Astrocyte (in vitro differentiated cells and primary cell): ENCODE results near the gene SREBF2. TPM values are rescaled to one million over a fixed set of nuclear protein-coding genes. Genes with fewer than 3 reads are reported as not detected.
"Not testable (repeated sequence)": the region's sequence is repeated elsewhere in the genome, so short reads cannot be mapped to it uniquely, and the experiment has no call there.

Experiments used
- DNase-seq: peaks from one replicate; pipeline ENCODE4 v3.0.0-alpha.2; 2010; ENCODE audit warnings: low read depth
- FAIRE-seq: peaks from 2 replicates; lab custom pipeline; 2011; peaks lifted over from hg19 to GRCh38; lab: Jason Lieb, UNC
- H2AFZ ChIP-seq: 2 replicates; pipeline ENCODE4 v1.6.0; 2012; ENCODE audit warnings: low read depth, low read length, inconsistent platforms
- H3K27ac ChIP-seq: 2 replicates; pipeline ENCODE4 v1.5.1; 2011; ENCODE audit warnings: low read depth, low read length, inconsistent platforms
- H3K27me3 ChIP-seq: 2 replicates; pipeline ENCODE4 v1.6.0; 2011; ENCODE audit warnings: low read length, inconsistent platforms; ENCODE audit not compliant: insufficient read depth
- H3K36me3 ChIP-seq: 2 replicates; pipeline ENCODE4 v1.5.1; 2011; ENCODE audit warnings: low read length, inconsistent platforms; ENCODE audit not compliant: insufficient read depth
- H3K4me1 ChIP-seq: 2 replicates; pipeline ENCODE4 v1.5.1; 2011; ENCODE audit warnings: low read length, inconsistent platforms; ENCODE audit not compliant: insufficient read depth
- H3K4me2 ChIP-seq: 2 replicates; pipeline ENCODE4 v1.6.0; 2012; ENCODE audit warnings: low read length, inconsistent platforms
- H3K4me3 ChIP-seq: 2 replicates; pipeline ENCODE4 v1.5.1; 2011; ENCODE audit warnings: low read depth, mild to moderate bottlenecking, low read length, inconsistent platforms; ENCODE audit not compliant: insufficient read depth
- H3K79me2 ChIP-seq: 2 replicates; pipeline ENCODE4 v1.6.0; 2012; ENCODE audit warnings: mild to moderate bottlenecking, low read length, inconsistent platforms; ENCODE audit not compliant: insufficient read depth
- H3K9ac ChIP-seq: 2 replicates; pipeline ENCODE4 v1.6.0; 2012; ENCODE audit warnings: mild to moderate bottlenecking, low read length, inconsistent platforms
- H3K9me3 ChIP-seq: 2 replicates; pipeline ENCODE4 v1.5.1; 2012; ENCODE audit warnings: low read depth, mild to moderate bottlenecking, low read length, inconsistent platforms; ENCODE audit not compliant: insufficient read depth
- H4K20me1 ChIP-seq: 2 replicates; pipeline ENCODE4 v1.6.0; 2012; ENCODE audit warnings: low read length, inconsistent platforms; ENCODE audit not compliant: insufficient read depth
- H3K27ac Mint-ChIP-seq: one replicate; pipeline ENCODE4 v1.8.0; 2021; ENCODE audit warnings: mild to moderate bottlenecking, mixed read lengths; ENCODE audit not compliant: unreplicated experiment
- H3K27me3 Mint-ChIP-seq: one replicate; pipeline ENCODE4 v1.8.0; 2021; ENCODE audit warnings: low read depth, mixed read lengths; ENCODE audit not compliant: unreplicated experiment
- H3K36me3 Mint-ChIP-seq: one replicate; pipeline ENCODE4 v1.8.0; 2021; ENCODE audit warnings: low read depth, mixed read lengths; ENCODE audit not compliant: unreplicated experiment
- H3K4me1 Mint-ChIP-seq: one replicate; pipeline ENCODE4 v1.8.0; 2021; ENCODE audit warnings: low read depth, mixed read lengths; ENCODE audit not compliant: unreplicated experiment
- H3K4me3 Mint-ChIP-seq: one replicate; pipeline ENCODE4 v1.8.0; 2021; ENCODE audit warnings: mild to moderate bottlenecking, moderate library complexity, mixed read lengths; ENCODE audit not compliant: unreplicated experiment
- H3K9me3 Mint-ChIP-seq: one replicate; pipeline ENCODE4 v1.8.0; 2021; ENCODE audit warnings: mild to moderate bottlenecking, mixed read lengths; ENCODE audit not compliant: unreplicated experiment
- CTCF ChIP-seq: IDR thresholded peaks from 2 replicates; pipeline ENCODE4 v1.5.1; 2011; ENCODE audit warnings: low read depth, mild to moderate bottlenecking, inconsistent platforms, low read length, moderate library complexity; ENCODE audit not compliant: insufficient read depth
- EZH2 ChIP-seq: IDR thresholded peaks from 2 replicates; pipeline ENCODE4 v1.6.1; 2012; ENCODE audit warnings: mild to moderate bottlenecking, low read length, inconsistent platforms; ENCODE audit not compliant: insufficient read depth
- total RNA-seq: library from RNA; stranded (reverse); gene quantifications from 2 replicates; pipeline ENCODE4 v1.2.1, GENCODE V29; 2021

Gene SREBF2
- total RNA-seq, 1 donor from 2014 or later, result 83.9 TPM

- H3K27me3 ChIP-seq, result no peaks in the 10 kb centered on the region
- peak overlapping the region; percentile 80 for H3K9ac ChIP-seq
- peaks cover 18% of the 10 kb centered on the region for H3K4me1 ChIP-seq
- H3K79me2 ChIP-seq, result peaks cover 48% of the 10 kb centered on the region
- peak overlapping the region; percentile 96 for H3K4me3 Mint-ChIP-seq
- H3K27ac Mint-ChIP-seq, result peak overlapping the region; percentile 79
- DNase-seq (no peak), FAIRE-seq (no peak)
- no peaks in the 10 kb centered on the region for H3K9me3 Mint-ChIP-seq
- peaks cover 13% of the 10 kb centered on the region for H3K36me3 Mint-ChIP-seq
- H3K4me2 ChIP-seq, result peak overlapping the region; percentile 85
- H3K9me3 ChIP-seq, result no peaks in the 10 kb centered on the region
- H3K27me3 Mint-ChIP-seq, result no peaks in the 10 kb centered on the region
- peaks cover 13% of the 10 kb centered on the region for H3K4me1 Mint-ChIP-seq
- peak overlapping the region; percentile 72 for H2AFZ ChIP-seq
- H3K36me3 ChIP-seq, result peaks cover 9% of the 10 kb centered on the region
- H4K20me1 ChIP-seq, result peaks cover 47% of the 10 kb centered on the region
- TF ChIP-seq EZH2 (no peak), CTCF (no peak)
- peak overlapping the region; percentile 93 for H3K27ac ChIP-seq
- peak overlapping the region; percentile 82 for H3K4me3 ChIP-seq
Measured at GRCh38 chr22:41834005-41834944, 1.4 kb downstream of the SREBF2 start.

GRCh38 chr22:41835462-41835861 lies 2.6 kb downstream of the SREBF2 start:
- not testable (repeated sequence) for H3K4me3 Mint-ChIP-seq
- H3K79me2 ChIP-seq, result peaks cover 58% of the 10 kb centered on the region

GRCh38 chr22:41836551-41836950 lies 3.6 kb downstream of the SREBF2 start:
- no peaks in the 10 kb centered on the region for H3K9me3 Mint-ChIP-seq
- H3K27me3 Mint-ChIP-seq, result no peaks in the 10 kb centered on the region
- no peak overlapping the region for H3K27ac Mint-ChIP-seq
- peaks cover 17% of the 10 kb centered on the region for H3K4me1 Mint-ChIP-seq
- Histone ChIP-seq H3K36me3 (peaks cover 10% of the 10 kb centered on the region), H3K27ac (no peak overlapping the region), H3K27me3 (no peaks in the 10 kb centered on the region), H4K20me1 (peaks cover 68% of the 10 kb centered on the region), H3K4me3 (no peak overlapping the region), H3K4me2 (no peak overlapping the region), H3K4me1 (peaks cover 18% of the 10 kb centered on the region), H3K79me2 (peaks cover 69% of the 10 kb centered on the region), H3K9ac (no peak overlapping the region), H2AFZ (no peak overlapping the region), H3K9me3 (no peaks in the 10 kb centered on the region)
- TF ChIP-seq EZH2, result no peak
- no peak for TF ChIP-seq CTCF
- FAIRE-seq (no peak), DNase-seq (no peak)
- H3K36me3 Mint-ChIP-seq, result peaks cover 13% of the 10 kb centered on the region
- H3K4me3 Mint-ChIP-seq, result no peak overlapping the region

More at GRCh38 chr22:41835462-41835861, 2.6 kb downstream of the SREBF2 start:
- H3K27ac Mint-ChIP-seq, H3K9ac ChIP-seq, H3K27me3 ChIP-seq, H3K4me2 ChIP-seq, H2AFZ ChIP-seq, H3K36me3 ChIP-seq, DNase-seq, H3K27ac ChIP-seq, H3K9me3 Mint-ChIP-seq, H3K27me3 Mint-ChIP-seq, FAIRE-seq, H3K9me3 ChIP-seq, H3K4me3 ChIP-seq: not testable (repeated sequence)
- Histone ChIP-seq H3K4me1 (peaks cover 18% of the 10 kb centered on the region), H4K20me1 (peaks cover 57% of the 10 kb centered on the region)
- peaks cover 13% of the 10 kb centered on the region for H3K4me1 Mint-ChIP-seq
- H3K36me3 Mint-ChIP-seq, result peaks cover 13% of the 10 kb centered on the region
